Lung (tissue), 12 donors: Measurements from ENCODE around the gene PBXIP1. TPM values are rescaled to one million over a fixed set of nuclear protein-coding genes. Genes with fewer than 3 reads are reported as not detected.

Experiments used
- ATAC-seq: fragments of 200-7000 bp; cut with Tn5 transposase; one replicate; pipeline ENCODE4 v1.9.1; 2020; ENCODE audit warnings: moderate number of reproducible peaks; ENCODE audit not compliant: insufficient read depth, low FRiP score
- DNase-seq, 3 donors: peaks; one replicate each; pipeline ENCODE4 v3.0.0-alpha.2; 2013 to 2017
- H3K27ac ChIP-seq, 2 donors: one replicate each; pipeline ENCODE4 v1.5.1; 2013; ENCODE audit warnings: mild to moderate bottlenecking in 2 of 2, moderate library complexity in 2 of 2, control low read depth in 1 of 2, inconsistent platforms in 1 of 2, low read depth in 1 of 2, low read length in 1 of 2
- H3K27me3 ChIP-seq, 3 donors: one replicate each; pipeline ENCODE4 v1.5.1; 2013; ENCODE audit warnings: low read length in 2 of 3; ENCODE audit not compliant: control insufficient read depth in 3 of 3, insufficient read depth in 3 of 3
- H3K36me3 ChIP-seq, 4 donors: one replicate each; pipeline ENCODE4 v1.5.1; 2013; ENCODE audit warnings: low read length in 4 of 4, mild to moderate bottlenecking in 1 of 4, moderate library complexity in 1 of 4; ENCODE audit not compliant: control insufficient read depth in 4 of 4, insufficient read depth in 4 of 4
- H3K4me1 ChIP-seq, 5 donors: one replicate each; pipeline ENCODE4 v1.5.1; 2013; ENCODE audit warnings: low read length in 5 of 5, mild to moderate bottlenecking in 2 of 5, moderate library complexity in 1 of 5; ENCODE audit not compliant: control insufficient read depth in 5 of 5, insufficient read depth in 5 of 5
- H3K4me3 ChIP-seq: one replicate; pipeline ENCODE4 v1.5.1; 2013; ENCODE audit warnings: mild to moderate bottlenecking, control low read depth, moderate library complexity
- H3K9ac ChIP-seq, 2 donors: one replicate each; pipeline ENCODE4 v1.5.1; 2013; ENCODE audit warnings: low read length in 2 of 2, control low read depth in 1 of 2; ENCODE audit not compliant: insufficient read depth in 1 of 2
- H3K9me3 ChIP-seq, 4 donors: one replicate each; pipeline ENCODE4 v1.5.1; 2013; ENCODE audit warnings: low read length in 3 of 4, mild to moderate bottlenecking in 1 of 4, moderate library complexity in 1 of 4; ENCODE audit not compliant: control insufficient read depth in 4 of 4, insufficient read depth in 3 of 4
- WGBS, 2 donors: extraction: QIAGEN DNeasy Blood & Tissue Kit; methylation state at CpG; one replicate each; pipeline ENCODE4 v1.1.7; 2013; 5-methylcytosine and 5-hydroxymethylcytosine counted together
- polyA plus RNA-seq, 2 donors: library from polyadenylated mRNA; stranded (reverse); fragments of 200-250 nt; gene quantifications; one replicate each; pipeline ENCODE4 v1.2.1, GENCODE V29; 2013
- total RNA-seq, 2 donors: library from RNA; depleted of rRNA in 1 of 2; stranded (reverse); fragments of >200 nt in 1 of 2; gene quantifications; one replicate each; pipeline ENCODE4 v1.2.1, GENCODE V29; 2014 to 2021
- TF ChIP-seq, protein P1 (sequence below): IDR thresholded peaks from 2 replicates; pipeline ENCODE4 v1.5.1; 2012; ENCODE audit warnings: mild to moderate bottlenecking; ENCODE audit errors: control extremely low read depth, extremely low read depth
- donor health status: control.
- donor health status: control.
- donor health status: Bipolar disorder and iron deficiency.
- donor health status: healthy.
- donor health status: DM: yes; HTN: yes; CAD: no.

The PBXIP1 gene
- total and polyA plus RNA-seq, 4 donors = 32.8 to 178 (median 35.3) TPM

DNA sequence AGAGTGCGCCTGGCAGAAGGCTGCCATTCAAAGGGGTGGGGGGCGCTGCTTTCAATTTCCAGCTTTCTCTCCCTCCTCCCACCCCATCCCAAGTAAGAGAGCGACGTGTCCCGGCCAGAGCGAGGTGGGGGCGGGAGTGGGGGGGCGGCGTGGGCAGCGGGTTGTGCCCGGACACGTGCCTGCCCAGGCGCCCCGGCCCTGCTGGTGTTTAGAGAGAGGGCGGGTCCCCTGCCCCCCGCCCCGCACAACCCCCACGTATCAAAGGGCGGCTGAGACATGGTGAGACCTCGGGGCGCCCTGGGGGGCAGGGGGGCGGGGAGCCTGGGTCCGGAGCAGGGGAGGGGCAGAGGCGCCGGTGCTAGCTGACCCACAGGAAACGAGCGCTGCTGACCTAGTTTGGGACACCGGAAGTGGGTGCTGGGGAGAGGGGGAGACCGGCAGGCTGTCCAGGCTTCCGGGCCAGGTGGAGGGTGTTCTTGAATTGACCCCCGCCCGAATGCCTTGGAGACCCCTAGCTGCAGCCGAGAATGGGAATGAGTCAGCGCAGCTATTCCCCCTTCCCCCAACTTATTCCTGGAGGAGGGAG lies 48.0 kb upstream of the PBXIP1 start:
- Histone ChIP-seq H3K9me3 (no peaks in the 10 kb centered on the region), H3K36me3 (no peaks in the 10 kb centered on the region), H3K4me3 (peak overlapping the region; percentile 92), H3K9ac (peak overlapping the region in 1 of 2 donors; percentile 85), H3K27ac (peak overlapping the region; percentile 89 to 97), H3K4me1 (peaks cover 7 to 38% (median 19%) of the 10 kb centered on the region in 5 donors), H3K27me3 (no peaks in the 10 kb centered on the region)
- DNase-seq (peak; percentile 52 to 71 (median 61)), ATAC-seq (no peak)
- WGBS, 2 donors = 1 to 2% methylated on average over 22 to 34 of the region's 34 CpGs
- TF ChIP-seq, protein P1, sequence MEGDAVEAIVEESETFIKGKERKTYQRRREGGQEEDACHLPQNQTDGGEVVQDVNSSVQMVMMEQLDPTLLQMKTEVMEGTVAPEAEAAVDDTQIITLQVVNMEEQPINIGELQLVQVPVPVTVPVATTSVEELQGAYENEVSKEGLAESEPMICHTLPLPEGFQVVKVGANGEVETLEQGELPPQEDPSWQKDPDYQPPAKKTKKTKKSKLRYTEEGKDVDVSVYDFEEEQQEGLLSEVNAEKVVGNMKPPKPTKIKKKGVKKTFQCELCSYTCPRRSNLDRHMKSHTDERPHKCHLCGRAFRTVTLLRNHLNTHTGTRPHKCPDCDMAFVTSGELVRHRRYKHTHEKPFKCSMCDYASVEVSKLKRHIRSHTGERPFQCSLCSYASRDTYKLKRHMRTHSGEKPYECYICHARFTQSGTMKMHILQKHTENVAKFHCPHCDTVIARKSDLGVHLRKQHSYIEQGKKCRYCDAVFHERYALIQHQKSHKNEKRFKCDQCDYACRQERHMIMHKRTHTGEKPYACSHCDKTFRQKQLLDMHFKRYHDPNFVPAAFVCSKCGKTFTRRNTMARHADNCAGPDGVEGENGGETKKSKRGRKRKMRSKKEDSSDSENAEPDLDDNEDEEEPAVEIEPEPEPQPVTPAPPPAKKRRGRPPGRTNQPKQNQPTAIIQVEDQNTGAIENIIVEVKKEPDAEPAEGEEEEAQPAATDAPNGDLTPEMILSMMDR = no peak

DNA sequence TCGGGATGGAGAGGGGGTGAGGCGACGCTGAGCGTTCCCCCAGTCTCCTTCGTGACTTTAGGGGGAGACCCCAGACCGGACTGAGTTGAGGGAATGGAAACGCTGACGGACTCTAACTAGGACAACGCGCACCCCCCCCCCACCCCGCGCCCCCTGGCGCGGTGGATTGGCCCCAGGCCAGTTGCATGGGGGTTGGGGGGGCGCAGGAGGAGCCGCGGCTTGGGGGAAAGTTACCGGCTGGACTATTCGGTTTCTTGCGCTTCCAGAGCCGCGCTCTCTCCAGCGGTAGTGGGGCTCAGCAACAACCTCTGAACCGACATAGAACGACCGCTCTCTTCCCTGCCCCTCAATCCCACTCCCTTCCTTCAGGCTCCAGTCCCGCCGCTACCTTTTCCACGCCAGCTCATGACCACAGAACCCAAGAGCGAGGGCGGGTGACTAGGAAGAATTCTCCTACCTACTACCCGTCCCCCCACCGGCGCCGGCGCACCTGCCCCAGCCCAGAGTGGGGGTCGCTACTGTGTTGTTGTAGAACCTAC lies 47.4 kb upstream of the PBXIP1 start:
- DNase-seq (peak; percentile 48 to 55 (median 50)), ATAC-seq (no peak)
- no peaks in the 10 kb centered on the region for H3K36me3 ChIP-seq
- WGBS, 2 donors = 0% methylated on average over 28 to 37 of the region's 37 CpGs
- TF ChIP-seq, protein P1 = no peak
- H3K9ac ChIP-seq = peak overlapping the region; percentile 45 to 77
- H3K9me3 ChIP-seq = no peaks in the 10 kb centered on the region
- no peaks in the 10 kb centered on the region for H3K27me3 ChIP-seq
- peak overlapping the region; percentile 89 to 97 for H3K27ac ChIP-seq
- peaks cover 8 to 38% (median 15%) of the 10 kb centered on the region in 5 donors for H3K4me1 ChIP-seq
- peak overlapping the region; percentile 92 for H3K4me3 ChIP-seq

DNA sequence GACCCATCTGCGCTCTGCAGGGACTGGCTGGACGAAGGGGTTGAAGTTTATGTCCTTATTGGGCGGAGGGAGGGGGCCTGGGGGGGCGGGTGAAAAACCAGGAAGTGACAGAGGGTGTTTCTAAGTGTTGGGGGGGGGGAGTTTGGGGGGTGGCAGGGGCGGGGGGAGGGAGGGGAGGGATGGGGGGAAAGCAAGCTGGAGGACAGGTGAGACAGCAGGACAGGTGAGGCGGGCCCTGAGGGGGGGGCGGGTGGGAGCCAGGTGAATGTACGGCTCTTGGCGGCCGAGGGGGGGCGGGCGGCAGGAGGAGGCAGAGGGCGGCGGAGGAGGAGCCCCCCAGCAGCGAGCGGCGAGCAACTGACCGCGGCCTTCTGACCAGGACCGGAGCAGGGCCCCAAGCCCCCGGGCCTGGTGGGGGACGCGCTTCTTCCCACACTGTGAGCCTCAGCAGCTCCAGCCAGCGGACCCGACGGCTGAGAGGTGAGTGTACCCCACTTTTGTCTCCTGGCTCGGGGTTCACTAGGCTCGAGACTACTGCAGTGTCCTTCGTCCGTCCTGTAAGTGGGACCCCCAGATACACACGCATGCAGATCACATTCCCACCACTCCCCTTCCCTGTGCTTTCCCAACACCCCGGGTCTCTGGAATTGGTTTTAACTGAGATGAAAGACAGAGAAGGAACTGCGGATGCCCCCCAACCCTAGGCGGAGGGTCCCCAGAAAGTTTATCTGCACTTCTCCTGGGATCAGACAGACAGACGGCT lies 46.7 kb upstream of the PBXIP1 start, which contains the start of gene ZBTB7B:
ZBTB7B (plus strand) TSS at position 339 of the 763 bp plus-strand sequence. CDS start 11,859 bp downstream, outside the sequence.
- peak; percentile 1 for ATAC-seq
- H3K27me3 ChIP-seq = no peaks in the 10 kb centered on the region
- peaks cover 8 to 33% (median 14%) of the 10 kb centered on the region in 5 donors for H3K4me1 ChIP-seq
- H3K9ac ChIP-seq = peak within 1 kb of the TSS; percentile 53 to 77
- H3K4me3 ChIP-seq = peak within 1 kb of the TSS; percentile 92
- peak; percentile 47 to 67 (median 49) for DNase-seq
- no peaks in the 10 kb centered on the region for H3K36me3 ChIP-seq
- TF ChIP-seq, protein P1 = no peak
- peak within 1 kb of the TSS; percentile 94 to 97 for H3K27ac ChIP-seq
- 0% methylated on average over 27 to 33 of the region's 35 CpGs for WGBS, 2 donors
- no peaks in the 10 kb centered on the region for H3K9me3 ChIP-seq
